Osteocyte (in vitro differentiated cells): ENCODE data around the gene FNBP1L. TPM values are rescaled to one million over a fixed set of nuclear protein-coding genes. Genes with fewer than 3 reads are reported as not detected.
"Not testable (repeated sequence)": the region's sequence is repeated elsewhere in the genome, so short reads cannot be mapped to it uniquely, and the experiment has no call there.

Source experiments
- DNase-seq: peaks from one replicate; pipeline ENCODE4 v3.0.0; 2021; ENCODE audit warnings: mixed read lengths; ENCODE audit not compliant: unreplicated experiment; ENCODE audit errors: extremely low spot score
- H3K27ac Mint-ChIP-seq: one replicate; pipeline ENCODE4 v1.8.0; 2021; ENCODE audit warnings: mild to moderate bottlenecking, mixed read lengths; ENCODE audit not compliant: unreplicated experiment
- H3K27me3 Mint-ChIP-seq: one replicate; pipeline ENCODE4 v1.8.0; 2021; ENCODE audit warnings: mixed read lengths; ENCODE audit not compliant: unreplicated experiment
- H3K36me3 Mint-ChIP-seq: one replicate; pipeline ENCODE4 v1.8.0; 2021; ENCODE audit warnings: mixed read lengths; ENCODE audit not compliant: unreplicated experiment
- H3K4me1 Mint-ChIP-seq: one replicate; pipeline ENCODE4 v1.8.0; 2021; ENCODE audit warnings: mixed read lengths; ENCODE audit not compliant: unreplicated experiment
- H3K4me3 Mint-ChIP-seq: one replicate; pipeline ENCODE4 v1.8.0; 2021; ENCODE audit warnings: mild to moderate bottlenecking, moderate library complexity, mixed read lengths; ENCODE audit not compliant: unreplicated experiment
- H3K9me3 Mint-ChIP-seq: one replicate; pipeline ENCODE4 v1.8.0; 2021; ENCODE audit warnings: mixed read lengths; ENCODE audit not compliant: unreplicated experiment
- total RNA-seq: library from RNA; stranded (reverse); gene quantifications from 2 replicates; pipeline ENCODE4 v1.2.1, GENCODE V29; 2021
- TF ChIP-seq, protein P1 (sequence below): fragments of 200-600 bp; sonication (generic); IDR thresholded peaks from 2 replicates; pipeline ENCODE4 v1.5.0; 2021; ENCODE audit warnings: antibody characterized with exemption, mild to moderate bottlenecking, moderate library complexity

FNBP1L gene
- total RNA-seq, 1 donor from 2014 or later: 63.3 TPM

DNA sequence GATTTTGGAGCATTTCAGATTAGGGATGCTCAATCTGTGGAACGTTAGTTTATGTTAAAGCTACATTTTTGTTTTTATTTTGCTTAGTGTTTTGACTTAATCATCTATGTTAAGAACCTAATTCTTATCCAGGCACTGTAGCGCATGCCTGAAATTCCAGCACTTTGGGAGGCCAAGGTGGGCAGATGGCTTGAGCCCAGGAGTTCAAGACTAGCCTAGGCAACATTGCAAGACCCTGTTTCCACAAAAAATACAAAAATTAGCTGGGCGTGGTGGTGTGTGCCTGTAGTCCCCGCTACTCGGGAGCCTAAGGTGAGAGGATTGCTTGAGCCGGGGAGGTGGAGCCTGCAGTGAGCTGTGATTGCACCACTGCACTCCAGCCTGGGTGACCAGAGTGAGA, 23.4 kb downstream of the FNBP1L start:
- Mint-ChIP-seq H3K4me1 (peaks cover 34% of the 10 kb centered on the region), H3K9me3 (peaks cover 7% of the 10 kb centered on the region), H3K27ac (no peak overlapping the region), H3K4me3 (no peak overlapping the region), H3K27me3 (no peaks in the 10 kb centered on the region), H3K36me3 (peaks cover 11% of the 10 kb centered on the region)
- no peak for DNase-seq
- TF ChIP-seq, protein P1, sequence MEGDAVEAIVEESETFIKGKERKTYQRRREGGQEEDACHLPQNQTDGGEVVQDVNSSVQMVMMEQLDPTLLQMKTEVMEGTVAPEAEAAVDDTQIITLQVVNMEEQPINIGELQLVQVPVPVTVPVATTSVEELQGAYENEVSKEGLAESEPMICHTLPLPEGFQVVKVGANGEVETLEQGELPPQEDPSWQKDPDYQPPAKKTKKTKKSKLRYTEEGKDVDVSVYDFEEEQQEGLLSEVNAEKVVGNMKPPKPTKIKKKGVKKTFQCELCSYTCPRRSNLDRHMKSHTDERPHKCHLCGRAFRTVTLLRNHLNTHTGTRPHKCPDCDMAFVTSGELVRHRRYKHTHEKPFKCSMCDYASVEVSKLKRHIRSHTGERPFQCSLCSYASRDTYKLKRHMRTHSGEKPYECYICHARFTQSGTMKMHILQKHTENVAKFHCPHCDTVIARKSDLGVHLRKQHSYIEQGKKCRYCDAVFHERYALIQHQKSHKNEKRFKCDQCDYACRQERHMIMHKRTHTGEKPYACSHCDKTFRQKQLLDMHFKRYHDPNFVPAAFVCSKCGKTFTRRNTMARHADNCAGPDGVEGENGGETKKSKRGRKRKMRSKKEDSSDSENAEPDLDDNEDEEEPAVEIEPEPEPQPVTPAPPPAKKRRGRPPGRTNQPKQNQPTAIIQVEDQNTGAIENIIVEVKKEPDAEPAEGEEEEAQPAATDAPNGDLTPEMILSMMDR: no peak

DNA sequence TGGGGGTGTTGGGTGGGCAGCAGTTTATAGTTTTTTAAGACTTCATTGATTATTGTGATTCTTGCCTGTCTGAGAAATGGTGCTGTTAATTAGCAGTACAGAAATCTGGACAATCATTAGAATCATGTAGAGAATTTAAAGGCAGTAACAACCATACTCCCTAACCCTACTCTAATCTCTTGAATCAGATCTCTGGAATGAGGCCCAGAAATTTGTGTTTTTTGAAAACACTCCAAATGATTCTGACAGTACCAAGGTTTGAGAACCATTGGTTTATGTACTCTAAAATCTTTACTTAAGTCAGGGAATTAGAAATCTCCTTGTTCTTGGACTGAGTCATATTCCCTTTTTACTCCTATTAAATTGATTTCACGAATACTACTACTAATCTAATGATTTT, 24.0 kb downstream of the FNBP1L start:
- Mint-ChIP-seq H3K4me3 (no peak overlapping the region), H3K27ac (peak overlapping the region; percentile 45), H3K36me3 (peaks cover 7% of the 10 kb centered on the region), H3K27me3 (no peaks in the 10 kb centered on the region), H3K9me3 (peaks cover 5% of the 10 kb centered on the region), H3K4me1 (peaks cover 37% of the 10 kb centered on the region)
- TF ChIP-seq, protein P1: no peak
- DNase-seq: no peak

DNA sequence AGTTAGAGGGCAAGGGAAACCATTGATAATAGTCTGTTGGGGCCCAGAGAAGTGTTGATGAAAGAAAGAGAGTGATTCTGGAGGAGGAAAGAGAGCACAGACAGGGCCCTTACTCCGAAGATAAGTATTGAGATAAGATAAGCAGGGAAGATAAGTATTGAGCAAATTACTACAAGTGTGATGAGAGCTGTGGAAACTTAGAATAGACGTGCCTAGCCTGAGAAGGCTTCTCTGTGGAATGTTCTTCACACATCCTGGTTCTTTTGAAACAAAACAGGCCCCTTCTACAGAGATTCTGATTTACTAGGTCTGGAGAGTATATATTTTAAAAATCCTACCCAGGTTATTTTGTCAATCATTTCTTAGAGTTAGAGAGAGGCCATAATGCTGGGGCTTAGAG, 26.4 kb downstream of the FNBP1L start:
- Mint-ChIP-seq H3K4me3 (no peak overlapping the region), H3K36me3 (peaks cover 8% of the 10 kb centered on the region), H3K4me1 (peaks cover 36% of the 10 kb centered on the region), H3K27ac (no peak overlapping the region), H3K27me3 (no peaks in the 10 kb centered on the region), H3K9me3 (peaks cover 10% of the 10 kb centered on the region)
- DNase-seq: no peak
- TF ChIP-seq, protein P1: no peak

DNA sequence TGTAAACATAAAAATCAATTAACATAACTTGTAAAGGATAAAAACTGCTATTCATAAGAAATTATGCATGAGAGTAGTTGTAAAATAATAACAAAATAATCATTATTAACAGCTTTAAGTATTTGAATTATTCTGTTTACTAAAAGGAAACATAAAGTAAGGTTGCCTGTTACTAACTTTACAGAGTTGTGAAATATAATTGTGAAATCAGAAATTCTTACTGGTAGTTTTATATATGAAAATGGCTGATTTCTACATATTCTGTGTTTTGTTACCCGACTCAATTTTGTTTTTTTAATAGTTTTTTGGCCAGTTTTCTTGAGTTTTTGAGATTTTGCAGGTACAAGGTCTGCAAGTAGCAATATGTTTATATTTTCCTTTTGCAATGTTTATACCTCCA, 27.8 kb downstream of the FNBP1L start:
- TF ChIP-seq, protein P1: no peak
- no peak for DNase-seq
- Mint-ChIP-seq H3K36me3 (peaks cover 14% of the 10 kb centered on the region), H3K27ac (no peak overlapping the region), H3K4me1 (peaks cover 36% of the 10 kb centered on the region), H3K27me3 (no peaks in the 10 kb centered on the region), H3K4me3 (no peak overlapping the region), H3K9me3 (peaks cover 17% of the 10 kb centered on the region)

DNA sequence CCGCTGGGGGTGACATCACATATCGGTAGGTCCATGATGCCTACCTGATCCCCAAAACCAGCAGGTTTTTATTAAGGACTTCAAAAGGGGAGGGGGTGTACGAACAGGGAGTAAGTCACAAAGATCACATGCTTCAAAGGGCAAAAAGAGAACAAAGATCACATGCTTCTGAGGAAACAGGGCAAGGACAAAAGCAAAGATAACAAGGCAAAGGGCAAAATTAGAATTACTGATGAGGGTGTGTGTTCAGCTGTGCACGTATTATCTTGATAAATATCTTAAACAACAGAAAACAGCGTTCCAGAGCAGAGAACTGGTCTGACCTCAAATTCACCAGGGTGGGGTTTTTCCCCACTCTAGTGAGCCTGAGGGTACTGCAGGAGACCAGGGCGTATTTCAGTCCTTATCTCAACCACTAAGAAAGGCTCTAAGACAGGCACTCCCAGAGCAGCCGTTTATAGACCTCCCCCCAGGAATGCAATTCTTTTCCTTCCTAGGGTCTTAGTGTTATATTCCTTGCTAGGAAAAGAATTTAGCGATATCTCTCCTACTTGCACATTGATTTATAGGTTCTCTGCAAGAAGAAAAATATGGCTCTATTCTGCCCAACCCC, 31.3 kb downstream of the FNBP1L start:
- not testable (repeated sequence) for H3K27ac Mint-ChIP-seq, H3K4me3 Mint-ChIP-seq, DNase-seq, H3K27me3 Mint-ChIP-seq
- peaks cover 10% of the 10 kb centered on the region for H3K4me1 Mint-ChIP-seq
- H3K36me3 Mint-ChIP-seq: peaks cover 14% of the 10 kb centered on the region
- peaks cover 17% of the 10 kb centered on the region for H3K9me3 Mint-ChIP-seq

DNA sequence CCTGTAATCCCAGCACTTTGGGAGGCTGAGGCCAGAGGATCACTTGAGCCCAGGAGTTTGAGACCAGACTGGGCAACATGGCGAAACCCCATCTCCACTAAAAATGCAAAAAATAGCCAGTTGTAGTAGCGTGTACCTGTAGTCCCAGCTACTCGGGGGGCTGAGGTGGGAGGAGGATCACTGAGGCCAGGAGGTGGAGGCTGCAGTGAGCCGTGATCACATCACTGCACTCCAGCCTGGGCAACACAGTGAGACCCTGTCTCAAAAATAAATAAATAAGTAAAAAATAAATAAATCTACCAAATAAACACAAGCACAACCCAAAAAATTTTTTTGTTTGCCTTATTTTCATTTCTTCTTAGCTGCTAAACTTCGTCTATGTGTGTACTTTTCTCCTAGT, 34.0 kb downstream of the FNBP1L start:
- H3K4me3 Mint-ChIP-seq, DNase-seq, H3K27ac Mint-ChIP-seq, H3K27me3 Mint-ChIP-seq, H3K4me1 Mint-ChIP-seq: not testable (repeated sequence)
- peaks cover 17% of the 10 kb centered on the region for H3K9me3 Mint-ChIP-seq
- H3K36me3 Mint-ChIP-seq: peaks cover 14% of the 10 kb centered on the region
